ENCODE results near the gene SEMA7A.

The SEMA7A gene

GRCh38 chr15:74449095-74449494 is 15.3 kb upstream of the SEMA7A start:
- no peak for DNase-seq (ENCODE audit: low read depth)
- TF ChIP-seq CTCF (conservative IDR thresholded peaks at IDR 0.05; ENCODE audit: low read length): no peak
- H3K4me3 ChIP-seq (ENCODE audit: low read length): no peak overlapping the region

- no peak overlapping the region for H3K4me3 ChIP-seq (ENCODE audit: low read length)
- DNase-seq (ENCODE audit: low read depth): no peak
- no peak for TF ChIP-seq CTCF (conservative IDR thresholded peaks at IDR 0.05; ENCODE audit: low read length)
Observed at GRCh38 chr15:74445816-74446763, 12.3 kb upstream of the SEMA7A start.

DNA sequence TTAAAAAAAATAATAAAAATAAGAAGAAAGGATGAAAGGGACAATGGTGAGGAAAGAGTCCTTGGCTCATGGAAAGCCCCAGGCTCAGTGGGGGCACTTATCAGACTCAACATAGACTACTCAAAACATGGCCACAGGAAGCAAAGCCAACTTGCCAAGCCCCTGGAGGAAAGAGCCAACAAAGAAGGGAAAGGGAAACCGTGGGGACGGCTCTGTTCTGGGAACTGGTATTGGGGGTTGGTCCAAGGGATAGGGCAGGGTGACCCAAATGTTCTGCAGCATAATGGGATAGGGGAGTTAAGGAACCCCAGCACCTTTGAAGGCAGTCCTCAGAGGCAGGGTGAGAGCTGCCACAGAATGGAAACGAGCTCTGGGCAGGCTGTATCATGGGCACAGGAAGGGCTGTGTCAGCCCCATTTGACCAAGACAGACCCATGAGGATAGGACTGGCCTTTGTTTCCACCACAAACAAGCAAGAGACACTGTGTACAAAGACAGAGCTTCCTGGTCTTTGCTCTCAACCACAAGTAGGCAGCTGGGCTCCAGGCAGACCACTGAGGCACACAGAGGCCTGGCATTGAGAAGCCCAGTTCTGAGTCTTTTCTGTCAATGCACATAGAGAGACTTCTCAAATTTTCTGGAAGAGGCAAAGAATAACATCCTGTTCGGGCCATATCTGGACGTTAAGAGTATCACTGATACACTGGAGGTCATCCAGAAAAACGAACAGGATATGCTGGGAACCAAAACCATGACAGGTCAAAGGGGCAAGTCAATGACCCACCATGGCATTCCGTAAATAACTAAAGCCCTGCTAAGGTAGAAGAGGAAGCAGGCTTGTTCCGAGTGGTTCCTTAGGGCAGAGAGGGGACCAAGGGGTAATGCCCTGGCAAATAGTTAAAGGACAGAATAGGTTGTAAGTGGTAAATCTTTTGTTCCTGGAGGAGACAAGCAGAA is 10.6 kb upstream of the SEMA7A start:
- TF ChIP-seq CTCF (conservative IDR thresholded peaks at IDR 0.05; ENCODE audit: low read length): no peak
- H3K4me3 ChIP-seq (ENCODE audit: low read length): no peak overlapping the region
- DNase-seq (ENCODE audit: low read depth): no peak

DNA sequence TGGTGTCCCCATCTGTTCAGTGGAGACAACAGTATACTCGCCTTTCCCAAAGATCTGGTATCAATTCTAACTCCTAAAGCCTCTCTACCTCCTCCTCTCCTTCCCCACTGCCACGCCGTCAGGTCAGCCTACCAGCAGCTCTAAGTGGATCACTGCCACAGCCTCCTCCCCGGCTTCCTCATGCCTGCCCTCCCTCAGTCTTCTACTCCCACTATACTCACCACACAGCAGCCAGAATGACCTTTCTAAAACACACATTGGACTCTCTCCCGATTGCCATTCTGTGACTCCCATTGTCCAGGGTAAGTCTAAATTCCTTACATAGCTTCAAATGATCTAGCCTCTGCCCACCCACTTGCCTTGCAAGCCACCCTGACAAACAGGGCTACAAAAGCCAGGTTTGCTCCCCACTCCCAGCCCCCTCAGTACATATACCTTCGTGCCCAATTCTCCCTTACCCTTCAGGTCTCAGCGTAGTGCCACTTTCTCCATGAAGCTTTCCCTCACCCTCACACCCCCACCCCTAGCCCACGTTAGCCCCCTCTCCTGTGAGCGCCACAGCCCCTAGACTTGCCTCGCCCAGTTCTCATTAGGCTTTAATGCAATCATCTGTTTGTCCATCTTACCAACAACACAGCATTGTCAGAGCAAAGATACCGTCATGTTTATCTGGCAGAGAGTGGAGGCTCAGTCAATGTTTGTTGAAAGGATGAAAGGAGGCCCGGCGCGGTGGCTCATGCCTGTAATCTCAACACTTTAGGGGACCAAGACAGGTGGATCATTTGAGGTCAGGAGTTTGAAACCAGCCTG is 9.5 kb upstream of the SEMA7A start:
- H3K4me3 ChIP-seq (ENCODE audit: low read length): no peak overlapping the region
- TF ChIP-seq CTCF (conservative IDR thresholded peaks at IDR 0.05; ENCODE audit: low read length): no peak
- peak; percentile 58 for DNase-seq (ENCODE audit: low read depth)

- TF ChIP-seq CTCF (conservative IDR thresholded peaks at IDR 0.05; ENCODE audit: low read length): no peak
- DNase-seq (ENCODE audit: low read depth): no peak
- H3K4me3 ChIP-seq (ENCODE audit: low read length): no peak overlapping the region
Observed at GRCh38 chr15:74442604-74443003, 8.8 kb upstream of the SEMA7A start.

GRCh38 chr15:74442063-74442462 is 8.3 kb upstream of the SEMA7A start:
- DNase-seq (ENCODE audit: low read depth): no peak
- H3K4me3 ChIP-seq (ENCODE audit: low read length): no peak overlapping the region
- TF ChIP-seq CTCF (conservative IDR thresholded peaks at IDR 0.05; ENCODE audit: low read length): no peak
